HEK293T (cell line): ENCODE data around the gene SYNPR.

Experiments used
- ARNT ChIP-seq: fragments of 450-650 bp; IDR thresholded peaks from 2 replicates; pipeline ENCODE4 v1.6.1; 2017; ENCODE audit warnings: mild to moderate bottlenecking
- BHLHE40 ChIP-seq: fragments of 450-650 bp; IDR thresholded peaks from 2 replicates; pipeline ENCODE4 v1.6.1; 2016; ENCODE audit warnings: mild to moderate bottlenecking, moderate library complexity, borderline replicate concordance
- ELF4 ChIP-seq: fragments of 450-650 bp; IDR thresholded peaks from 2 replicates; pipeline ENCODE4 v1.6.1; 2017; ENCODE audit warnings: antibody characterized with exemption
- FOXK2 ChIP-seq: fragments of 450-650 bp; IDR thresholded peaks from 2 replicates; pipeline ENCODE4 v1.6.1; 2016; ENCODE audit warnings: mild to moderate bottlenecking
- FOXM1 ChIP-seq: fragments of 450-650 bp; IDR thresholded peaks from 2 replicates; pipeline ENCODE4 v1.6.1; 2017; ENCODE audit warnings: mild to moderate bottlenecking, borderline replicate concordance
- HDGF ChIP-seq: fragments of 450-650 bp; IDR thresholded peaks from 2 replicates; pipeline ENCODE4 v1.6.1; 2017; ENCODE audit warnings: antibody characterized with exemption, borderline replicate concordance
- NFRKB ChIP-seq: fragments of 450-650 bp; IDR thresholded peaks from 2 replicates; pipeline ENCODE4 v1.6.1; 2016; ENCODE audit warnings: mild to moderate bottlenecking, moderate library complexity
- PKNOX1 ChIP-seq: fragments of 450-650 bp; IDR thresholded peaks from 2 replicates; pipeline ENCODE4 v1.6.1; 2016
- SP1 ChIP-seq: fragments of 450-650 bp; IDR thresholded peaks from 2 replicates; pipeline ENCODE4 v1.6.1; 2017
- SUZ12 ChIP-seq: fragments of 450-650 bp; IDR thresholded peaks from 2 replicates; pipeline ENCODE4 v1.6.1; 2016; ENCODE audit warnings: mild to moderate bottlenecking
- ZNF384 ChIP-seq: fragments of 450-650 bp; IDR thresholded peaks from 2 replicates; pipeline ENCODE4 v1.6.1; 2016

GRCh38 chr3:63438826-63439371 lies 160.8 kb downstream of the SYNPR start:
- no peak for TF ChIP-seq NFRKB
- TF ChIP-seq PKNOX1, result no peak
- no peak for TF ChIP-seq HDGF
- TF ChIP-seq ARNT, result no peak
- TF ChIP-seq ZNF384, result no peak
- TF ChIP-seq FOXK2, result no peak
- TF ChIP-seq BHLHE40, result no peak
- no peak for TF ChIP-seq SP1
- no peak for TF ChIP-seq FOXM1
- TF ChIP-seq ELF4, result no peak
- TF ChIP-seq SUZ12, result no peak
